Muscle of leg (tissue), 11 donors: ENCODE data around the gene MAFF. TPM values are rescaled to one million over a fixed set of nuclear protein-coding genes. Genes with fewer than 3 reads are reported as not detected.

Source experiments
- DNase-seq: peaks from one replicate; pipeline ENCODE4 v3.0.0; 2013
- H3K27ac ChIP-seq: one replicate; pipeline ENCODE4 v1.5.1; 2013; ENCODE audit warnings: mild to moderate bottlenecking, low read length, control low read depth
- H3K27me3 ChIP-seq: one replicate; pipeline ENCODE4 v1.6.1; 2013; ENCODE audit warnings: low read length; ENCODE audit not compliant: control insufficient read depth, insufficient read depth
- H3K36me3 ChIP-seq: one replicate; pipeline ENCODE4 v1.6.1; 2013; ENCODE audit warnings: low read length; ENCODE audit not compliant: control insufficient read depth, insufficient read depth
- H3K4me1 ChIP-seq: one replicate; pipeline ENCODE4 v1.6.1; 2013; ENCODE audit warnings: low read length; ENCODE audit not compliant: control insufficient read depth, insufficient read depth
- H3K4me3 ChIP-seq: one replicate; pipeline ENCODE4 v1.5.1; 2013; ENCODE audit warnings: low read length, control low read depth
- H3K9me3 ChIP-seq: replicated peaks from 2 replicates; pipeline ENCODE4 v1.6.1; 2013; ENCODE audit warnings: low read depth, low read length; ENCODE audit not compliant: control insufficient read depth
- WGBS: methylation state at CpG from one replicate; pipeline ENCODE4 v1.1.5; 2013; ENCODE audit warnings: missing lambda C conversion rate; ENCODE audit not compliant: insufficient coverage; 5-methylcytosine and 5-hydroxymethylcytosine counted together
- polyA plus RNA-seq, 8 donors: library from polyadenylated mRNA; unstranded; fragments of 120-200 nt; gene quantifications; one replicate each; pipeline versions ENCODE4 v1.2.1 to v1.2.3, GENCODE V29; 2013; ENCODE audit warnings: inconsistent platforms in 1 of 8, low replicate concordance in 1 of 8; ENCODE audit not compliant: insufficient read length in 8 of 8, insufficient read depth in 1 of 8
- total RNA-seq: library from RNA; stranded (reverse); fragments of 120-200 nt; gene quantifications from one replicate; pipeline ENCODE4 v1.2.4, GENCODE V29; 2013

MAFF gene
- total and polyA plus RNA-seq, 9 donors: 2.0 to 7.3 (median 4.5) TPM

DNA sequence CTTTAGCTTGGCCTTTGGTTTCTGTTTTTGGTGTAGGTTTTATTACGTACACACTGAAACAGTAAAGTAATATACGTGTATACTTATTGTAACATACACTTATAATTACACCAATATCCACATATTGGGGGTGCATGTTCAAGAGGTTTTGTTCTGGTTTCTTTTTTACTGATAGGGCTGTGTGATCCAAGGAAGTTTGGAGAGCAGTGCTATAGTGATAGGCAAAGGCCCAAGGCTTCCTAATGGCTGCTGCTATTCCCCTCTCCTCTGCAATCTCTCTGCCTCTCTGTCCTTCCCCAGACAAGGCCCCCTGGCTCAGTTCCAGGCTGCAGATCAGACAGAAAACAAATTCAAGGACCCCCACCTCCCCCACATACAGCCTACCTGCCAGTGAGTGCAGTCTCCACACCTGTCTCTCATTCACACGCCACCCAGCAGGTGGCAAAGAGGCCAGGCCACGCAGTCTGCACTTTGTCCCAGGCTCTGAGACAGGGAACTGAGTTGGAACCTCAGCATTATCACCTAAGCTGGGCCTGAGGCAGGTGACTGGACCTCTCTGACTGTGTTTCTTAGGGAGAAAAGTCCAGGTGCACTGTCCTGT is 56.0 kb downstream of the MAFF start:
- Histone ChIP-seq H3K4me3 (no peak overlapping the region), H3K4me1 (peaks cover 60% of the 10 kb centered on the region), H3K27ac (peak overlapping the region; percentile 85), H3K36me3 (peaks cover 3% of the 10 kb centered on the region), H3K9me3 (no peaks in the 10 kb centered on the region), H3K27me3 (no peaks in the 10 kb centered on the region)
- DNase-seq: peak; percentile 46
- 73% methylated on average over 2 of the region's 4 CpGs for WGBS

DNA sequence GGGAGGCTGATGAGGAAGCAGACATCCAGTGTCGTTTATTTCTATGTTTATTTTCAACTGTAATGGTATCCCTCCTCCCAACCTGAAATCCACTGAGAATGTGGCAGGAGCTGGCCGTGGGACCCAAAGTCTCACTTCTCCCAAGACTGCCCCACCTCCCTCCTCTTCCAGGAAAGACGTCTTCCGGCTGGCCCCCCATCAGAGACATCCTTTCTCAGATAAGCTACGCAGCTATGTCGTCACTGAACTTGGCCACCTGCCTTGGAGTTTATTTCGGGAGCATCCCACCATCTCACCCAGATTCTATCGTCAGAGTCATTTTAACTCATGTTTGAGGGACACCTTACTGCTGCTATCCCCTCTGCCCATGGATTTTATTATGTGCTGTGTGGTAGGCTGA is 57.1 kb downstream of the MAFF start:
- H3K4me1 ChIP-seq: peaks cover 61% of the 10 kb centered on the region
- peaks cover 11% of the 10 kb centered on the region for H3K36me3 ChIP-seq
- WGBS: 12% methylated on average over 6 of the region's 8 CpGs
- peak; percentile 76 for DNase-seq
- no peaks in the 10 kb centered on the region for H3K9me3 ChIP-seq
- H3K4me3 ChIP-seq: no peak overlapping the region
- H3K27me3 ChIP-seq: no peaks in the 10 kb centered on the region
- H3K27ac ChIP-seq: peak overlapping the region; percentile 85

DNA sequence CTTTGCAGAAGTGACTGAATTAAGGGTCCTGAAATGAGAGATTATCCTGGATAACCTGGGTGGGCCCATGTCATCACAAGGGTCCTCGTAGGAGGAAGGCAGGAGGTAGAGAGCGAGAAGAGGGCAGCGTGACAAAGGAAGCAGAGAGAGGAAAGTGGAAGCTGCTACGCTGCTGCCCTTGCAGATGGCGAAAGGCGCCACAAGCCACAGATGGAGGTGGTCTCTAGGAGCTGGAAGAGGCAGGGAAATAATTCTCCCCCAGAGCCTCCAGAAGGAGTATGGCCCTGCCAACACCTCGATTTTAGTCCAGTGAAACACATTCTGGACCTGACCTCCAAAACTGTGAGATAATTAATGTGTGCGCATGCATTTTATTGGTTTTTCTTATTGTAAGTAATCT is 57.6 kb downstream of the MAFF start:
- Histone ChIP-seq H3K36me3 (peaks cover 16% of the 10 kb centered on the region), H3K9me3 (no peaks in the 10 kb centered on the region), H3K27me3 (no peaks in the 10 kb centered on the region), H3K4me1 (peaks cover 61% of the 10 kb centered on the region), H3K4me3 (no peak overlapping the region), H3K27ac (peak overlapping the region; percentile 85)
- 67% methylated on average over 5 of the region's 8 CpGs for WGBS
- DNase-seq: no peak

DNA sequence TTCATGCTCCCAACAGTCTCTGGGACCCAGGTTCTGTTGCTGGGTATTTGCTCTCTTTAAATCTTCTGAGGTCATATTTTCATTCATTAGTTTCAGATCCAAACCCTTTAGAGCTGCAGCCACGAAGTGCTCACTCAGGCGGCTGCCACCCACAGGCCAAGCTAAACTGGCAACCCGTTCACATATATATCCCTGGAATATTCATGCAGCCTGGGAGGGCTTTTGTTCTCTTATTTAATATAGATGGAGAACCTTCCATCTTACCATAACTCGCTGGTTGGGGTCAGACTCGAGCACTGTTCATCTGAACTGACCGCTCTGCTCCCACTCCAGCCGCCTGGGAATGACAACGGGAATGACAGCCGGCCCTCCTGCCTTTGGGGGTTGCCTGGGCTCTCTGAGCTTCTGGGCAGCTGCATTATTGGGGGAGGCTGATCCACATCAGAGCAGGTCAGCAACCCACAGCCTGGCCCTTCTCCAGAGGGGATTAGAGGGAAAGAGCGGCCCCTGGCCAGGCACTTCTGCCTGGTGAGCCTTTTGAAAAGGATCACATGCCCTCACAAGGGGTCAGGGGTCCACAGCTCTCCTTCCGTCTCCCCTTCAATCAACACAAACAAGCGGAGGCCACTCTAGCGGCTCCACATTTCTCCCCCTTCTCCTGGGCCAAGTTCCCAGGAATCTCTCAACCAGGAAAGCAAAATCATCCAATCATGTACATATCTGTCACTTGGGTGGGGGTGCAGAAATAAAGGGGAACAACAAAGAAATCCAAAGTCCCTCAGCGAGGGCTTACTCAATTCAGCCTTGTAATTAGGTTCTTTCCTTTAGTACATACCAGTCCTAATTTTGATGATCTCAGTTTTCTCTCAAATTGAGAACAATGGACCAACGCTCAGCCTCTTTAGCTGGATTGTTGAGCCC is 59.2 kb downstream of the MAFF start:
- Histone ChIP-seq H3K4me3 (no peak overlapping the region), H3K4me1 (peaks cover 67% of the 10 kb centered on the region), H3K27me3 (no peaks in the 10 kb centered on the region), H3K27ac (peak overlapping the region; percentile 92), H3K9me3 (no peaks in the 10 kb centered on the region), H3K36me3 (peaks cover 22% of the 10 kb centered on the region)
- DNase-seq: peak; percentile 72
- 32% methylated on average over 3 of the region's 15 CpGs for WGBS

DNA sequence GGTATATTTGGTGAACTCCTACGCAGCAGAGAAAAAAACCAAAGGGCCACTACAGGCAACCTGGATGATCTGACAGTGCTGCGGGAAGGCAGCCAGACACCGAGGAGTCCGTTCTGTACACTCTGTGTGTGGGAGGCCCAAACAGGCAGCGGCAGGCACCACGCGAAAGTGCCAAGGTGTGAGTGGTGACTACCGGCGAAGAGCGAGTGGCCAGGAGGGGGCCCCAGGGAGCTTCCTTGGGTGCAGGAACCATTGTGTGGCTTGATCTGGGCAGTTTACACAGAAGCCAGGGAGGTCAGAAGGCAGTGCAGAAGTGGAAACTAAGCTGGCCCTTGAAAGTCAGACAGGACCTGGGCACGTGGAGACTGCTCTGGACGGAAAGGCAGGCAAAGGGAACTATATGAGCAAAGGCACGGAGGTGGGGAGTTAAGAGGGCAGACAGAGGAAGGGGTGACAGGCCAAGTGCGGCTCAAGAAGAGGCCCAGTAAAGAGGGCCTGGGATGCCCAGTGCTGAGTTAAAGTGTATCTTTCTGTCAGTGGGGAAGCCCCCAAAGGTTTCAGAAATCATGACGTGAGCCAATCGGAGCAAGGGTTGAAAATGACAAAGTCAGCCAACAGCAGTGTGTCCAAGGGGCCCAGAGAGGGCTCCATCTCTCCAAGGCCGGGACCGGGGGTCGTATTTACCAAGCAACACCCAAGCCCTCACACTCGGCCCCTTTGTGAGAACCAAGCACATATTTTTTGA is 60.4 kb downstream of the MAFF start:
- WGBS: 60% methylated on average over 17 of the region's 20 CpGs
- peak overlapping the region; percentile 92 for H3K27ac ChIP-seq
- H3K9me3 ChIP-seq: no peaks in the 10 kb centered on the region
- peaks cover 68% of the 10 kb centered on the region for H3K4me1 ChIP-seq
- H3K4me3 ChIP-seq: no peak overlapping the region
- no peak for DNase-seq
- H3K36me3 ChIP-seq: peaks cover 26% of the 10 kb centered on the region
- no peaks in the 10 kb centered on the region for H3K27me3 ChIP-seq

DNA sequence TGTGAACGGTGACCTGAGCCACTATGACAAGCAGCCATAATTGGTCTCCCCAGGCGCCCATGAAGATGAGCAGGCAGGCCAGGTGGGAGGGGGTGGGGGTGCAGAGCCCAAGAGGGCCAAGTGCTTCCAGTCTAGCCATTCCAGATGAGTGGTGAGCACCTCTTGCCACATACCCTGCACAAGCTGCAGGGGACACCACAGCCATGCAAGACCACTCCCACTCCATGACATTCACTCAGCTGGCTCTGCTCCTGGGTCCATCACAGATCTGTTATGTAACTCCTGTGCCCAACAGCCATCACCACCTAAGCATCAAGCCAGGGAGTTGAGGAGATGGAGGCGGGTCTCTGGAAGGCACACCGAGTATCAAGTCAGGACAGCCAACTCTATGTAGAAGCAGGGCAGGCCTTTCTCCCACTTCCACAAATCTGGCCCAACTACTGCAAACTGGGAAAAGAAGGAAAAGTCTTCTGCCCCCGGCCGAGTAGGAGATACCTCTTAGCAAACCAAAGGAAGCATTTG is 62.6 kb downstream of the MAFF start:
- Histone ChIP-seq H3K27ac (no peak overlapping the region), H3K27me3 (no peaks in the 10 kb centered on the region), H3K36me3 (peaks cover 33% of the 10 kb centered on the region), H3K9me3 (no peaks in the 10 kb centered on the region), H3K4me1 (peaks cover 49% of the 10 kb centered on the region), H3K4me3 (no peak overlapping the region)
- no peak for DNase-seq
- 45% methylated on average over 2 of the region's 6 CpGs for WGBS

Other genes starting within 250 kb of the MAFF start
- 0.18 TPM for gene C22orf23, start 248.4 kb upstream of the MAFF start, total RNA-seq
- gene C22orf23, start 248.4 kb upstream of the MAFF start, polyA plus RNA-seq: 10 to 100 TPM in 4 of 8 donors, 1 to 10 TPM in 4; 7.7 to 15.2 (median 10.0) TPM
- gene POLR2F, start 248.3 kb upstream of the MAFF start, total RNA-seq: 58.1 TPM
- gene POLR2F, start 248.3 kb upstream of the MAFF start, polyA plus RNA-seq: 10 to 100 TPM; 45.3 to 55.1 (median 50.3) TPM
- gene SOX10, start 217.4 kb upstream of the MAFF start, total RNA-seq: 2.2 TPM
- 10 to 100 TPM in 2 of 8 donors, 1 to 10 TPM in 6; 4.4 to 19.8 (median 8.1) TPM for gene SOX10, start 217.4 kb upstream of the MAFF start, polyA plus RNA-seq
- gene PICK1, start 144.6 kb upstream of the MAFF start, total RNA-seq: 11.9 TPM
- 10 to 100 TPM in 7 of 8 donors, 1 to 10 TPM in 1; 8.8 to 13.1 (median 10.4) TPM for gene PICK1, start 144.6 kb upstream of the MAFF start, polyA plus RNA-seq
- 2.4 TPM for gene SLC16A8, start 117.8 kb upstream of the MAFF start, total RNA-seq
- 1 to 10 TPM; 1.0 to 3.4 (median 2.2) TPM for gene SLC16A8, start 117.8 kb upstream of the MAFF start, polyA plus RNA-seq
- 0.22 TPM for gene BAIAP2L2, start 91.3 kb upstream of the MAFF start, total RNA-seq
- 1 to 10 TPM in 6 of 8 donors, under 1 TPM in 2; 0.61 to 6.4 (median 1.3) TPM for gene BAIAP2L2, start 91.3 kb upstream of the MAFF start, polyA plus RNA-seq
- 10.1 TPM for gene PLA2G6, start 20.2 kb upstream of the MAFF start, total RNA-seq
- gene PLA2G6, start 20.2 kb upstream of the MAFF start, polyA plus RNA-seq: 10 to 100 TPM in 4 of 8 donors, 1 to 10 TPM in 4; 6.3 to 14.2 (median 10.5) TPM
- gene TMEM184B, start 71.0 kb downstream of the MAFF start, total RNA-seq: 19.9 TPM
- 10 to 100 TPM; 55.2 to 78.6 (median 68.8) TPM for gene TMEM184B, start 71.0 kb downstream of the MAFF start, polyA plus RNA-seq
- gene CSNK1E, start 115.4 kb downstream of the MAFF start, total RNA-seq: 68.8 TPM
- gene CSNK1E, start 115.4 kb downstream of the MAFF start, polyA plus RNA-seq: 100 to 1,000 TPM in 7 of 8 donors, 10 to 100 TPM in 1; 95.8 to 136 (median 117) TPM